Measurements from ENCODE around the gene EIPR1.

EIPR1 gene

GRCh38 chr2:3169106-3169870, 208.3 kb downstream of the EIPR1 start:
- no peak for DNase-seq

- DNase-seq = no peak
Measured at GRCh38 chr2:3168230-3168891, 209.3 kb downstream of the EIPR1 start.

- DNase-seq = no peak
Measured at GRCh38 chr2:3163401-3163800, 214.2 kb downstream of the EIPR1 start.

GRCh38 chr2:3162442-3163077, 215.1 kb downstream of the EIPR1 start:
- no peak for DNase-seq

GRCh38 chr2:3160751-3161330, 216.8 kb downstream of the EIPR1 start:
- no peak for DNase-seq

- no peak for DNase-seq
Measured at GRCh38 chr2:3159782-3160545, 217.7 kb downstream of the EIPR1 start.

- no peak for DNase-seq
Measured at GRCh38 chr2:3154700-3155099, 222.9 kb downstream of the EIPR1 start.

- DNase-seq = no peak
Measured at GRCh38 chr2:3154146-3154545, 223.5 kb downstream of the EIPR1 start.

- no peak for DNase-seq
Measured at GRCh38 chr2:3151153-3151918, 226.3 kb downstream of the EIPR1 start.

- no peak for DNase-seq
Measured at GRCh38 chr2:3149441-3150217, 228.0 kb downstream of the EIPR1 start.

GRCh38 chr2:3148716-3149115, 228.9 kb downstream of the EIPR1 start:
- DNase-seq = no peak

- no peak for DNase-seq
Measured at GRCh38 chr2:3147651-3148530, 229.7 kb downstream of the EIPR1 start.

GRCh38 chr2:3146772-3147650, 230.6 kb downstream of the EIPR1 start:
- DNase-seq = no peak

- no peak for DNase-seq
Measured at GRCh38 chr2:3146175-3146574, 231.4 kb downstream of the EIPR1 start.

GRCh38 chr2:3145471-3146021, 232.1 kb downstream of the EIPR1 start:
- no peak for DNase-seq

- no peak for DNase-seq
Measured at GRCh38 chr2:3144856-3145255, 232.8 kb downstream of the EIPR1 start.

GRCh38 chr2:3143602-3144001, 234.0 kb downstream of the EIPR1 start:
- DNase-seq = no peak

- DNase-seq = no peak
Measured at GRCh38 chr2:3142961-3143571, 234.6 kb downstream of the EIPR1 start.
